ENCODE data around the gene KHSRP.
A peak's percentile ranks its signal among the peaks of the same experiment; 100 is the strongest.
"Not testable (repeated sequence)": the region's sequence is repeated elsewhere in the genome, so short reads cannot be mapped to it uniquely, and the experiment has no call there.

Gene KHSRP

DNA sequence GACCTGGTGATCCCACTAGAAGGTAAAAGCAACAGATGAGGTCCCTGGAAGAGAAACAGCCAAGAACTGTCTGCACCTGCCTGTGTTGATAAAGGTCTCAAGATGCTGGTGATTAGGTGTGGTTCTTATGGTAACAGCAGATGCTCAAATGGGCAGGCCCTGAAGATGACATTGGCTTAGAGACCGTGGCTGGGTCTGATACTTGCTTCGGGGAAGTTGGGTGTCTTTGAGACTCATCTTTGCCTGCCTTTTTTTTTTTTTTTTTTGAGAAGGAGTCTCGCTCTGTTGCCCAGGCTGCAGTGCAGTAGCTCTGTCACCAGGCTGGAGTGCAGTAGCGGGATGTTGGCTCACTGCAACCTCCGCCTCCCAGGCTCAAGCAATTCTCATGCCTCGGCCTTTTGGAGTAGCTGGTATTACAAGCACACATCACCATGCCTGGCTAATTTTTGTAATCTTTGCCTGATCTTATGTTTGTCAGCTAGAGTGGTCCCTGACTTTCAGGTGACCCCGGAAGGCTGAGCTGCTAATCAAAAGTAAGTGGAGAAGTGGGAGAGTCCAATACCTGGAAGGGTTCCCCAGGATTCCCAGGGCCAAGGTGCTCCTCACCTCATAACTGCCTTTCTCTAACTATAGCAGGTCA is 27.1 kb upstream of the KHSRP start:
- no peak for DNase-seq

DNA sequence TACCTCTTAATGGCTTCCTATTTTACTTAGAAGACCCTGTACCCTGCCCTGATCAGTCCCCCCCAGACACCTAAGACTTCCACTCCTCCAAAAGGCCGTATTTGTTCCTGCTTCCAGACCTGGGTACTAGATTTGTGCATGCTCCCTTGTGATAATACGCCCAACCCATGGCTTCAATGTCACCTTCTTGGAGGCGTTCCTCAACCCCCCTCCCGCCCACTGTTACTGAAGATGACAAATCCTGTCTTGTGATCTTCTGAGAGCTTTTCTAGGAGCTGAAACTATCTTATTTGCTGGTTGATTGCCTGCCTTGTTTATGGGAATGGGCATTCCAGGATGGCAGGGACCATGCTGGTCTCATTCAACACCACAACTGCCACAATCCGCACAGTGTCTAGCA is 25.6 kb upstream of the KHSRP start:
- no peak for DNase-seq

- no peak for DNase-seq
These were observed 23.4 kb upstream of the KHSRP start for GRCh38 chr19:6448045-6448444.

GRCh38 chr19:6446452-6446851 is 21.8 kb upstream of the KHSRP start:
- DNase-seq, result no peak

- DNase-seq, result no peak
These were observed 19.4 kb upstream of the KHSRP start for GRCh38 chr19:6443986-6444385.

DNA sequence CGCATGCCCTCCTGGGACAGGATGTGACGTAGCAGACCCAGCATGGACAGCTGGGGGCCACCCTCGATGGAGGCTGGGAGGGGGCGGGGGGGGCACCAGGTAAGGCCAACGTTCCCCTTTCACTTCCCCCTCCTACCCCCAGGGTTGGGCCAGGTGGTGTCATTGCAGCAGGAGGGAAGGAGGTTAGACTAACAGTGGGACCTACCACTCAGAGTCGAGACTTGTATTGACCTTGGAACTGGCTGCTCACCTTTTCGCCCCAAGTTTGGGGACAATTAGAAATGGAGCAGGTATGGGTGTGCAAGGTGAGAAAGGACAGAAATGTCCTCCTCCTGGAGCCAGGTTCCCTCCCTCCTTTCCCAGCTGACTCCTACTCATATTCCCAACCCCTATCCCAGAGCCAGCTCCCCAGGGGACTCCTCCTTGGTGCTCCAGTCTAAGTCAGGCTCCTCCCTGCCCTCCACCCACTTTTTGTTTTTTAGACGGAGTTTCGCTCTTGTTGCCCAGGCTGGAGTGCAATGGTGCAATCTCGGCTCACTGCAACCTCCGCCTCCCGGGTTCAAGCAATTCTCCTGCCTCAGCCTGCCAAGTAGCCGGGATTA is 17.6 kb upstream of the KHSRP start:
- no peak for DNase-seq

- no peak for DNase-seq
These were observed 16.3 kb upstream of the KHSRP start for GRCh38 chr19:6440905-6441304.

GRCh38 chr19:6439743-6440142 is 15.1 kb upstream of the KHSRP start:
- DNase-seq, result no peak

DNA sequence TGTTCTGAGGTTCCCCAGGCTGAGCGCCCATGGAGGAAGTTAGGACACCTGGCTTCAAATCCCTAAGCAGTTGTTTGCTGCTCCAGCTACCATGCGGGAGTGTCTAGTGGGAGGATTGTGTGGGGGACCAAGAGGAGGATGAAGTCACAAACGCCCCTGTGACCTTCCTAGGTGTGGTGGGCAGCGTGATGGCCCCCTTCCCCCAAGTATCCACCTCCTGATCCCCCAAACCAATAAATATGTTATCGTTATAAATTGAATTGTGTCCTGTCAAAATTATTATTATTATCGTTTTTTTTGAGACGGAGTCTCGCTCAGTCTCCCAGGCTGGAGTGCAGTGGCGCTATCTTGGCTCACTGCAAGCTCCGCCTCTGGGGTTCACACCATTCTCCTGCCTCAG is 9.1 kb upstream of the KHSRP start, which contains the start of gene SLC25A41:
Gene SLC25A41, minus strand, starts transcription at position 101 of the 400 bp plus-strand sequence. Its CDS starts 70 bp downstream, at position 31.
- no peak for DNase-seq

- no peak for DNase-seq
These were observed 8.6 kb upstream of the KHSRP start for GRCh38 chr19:6433165-6433564.

- no peak for DNase-seq
These were observed 7.3 kb upstream of the KHSRP start for GRCh38 chr19:6431891-6432290.

DNA sequence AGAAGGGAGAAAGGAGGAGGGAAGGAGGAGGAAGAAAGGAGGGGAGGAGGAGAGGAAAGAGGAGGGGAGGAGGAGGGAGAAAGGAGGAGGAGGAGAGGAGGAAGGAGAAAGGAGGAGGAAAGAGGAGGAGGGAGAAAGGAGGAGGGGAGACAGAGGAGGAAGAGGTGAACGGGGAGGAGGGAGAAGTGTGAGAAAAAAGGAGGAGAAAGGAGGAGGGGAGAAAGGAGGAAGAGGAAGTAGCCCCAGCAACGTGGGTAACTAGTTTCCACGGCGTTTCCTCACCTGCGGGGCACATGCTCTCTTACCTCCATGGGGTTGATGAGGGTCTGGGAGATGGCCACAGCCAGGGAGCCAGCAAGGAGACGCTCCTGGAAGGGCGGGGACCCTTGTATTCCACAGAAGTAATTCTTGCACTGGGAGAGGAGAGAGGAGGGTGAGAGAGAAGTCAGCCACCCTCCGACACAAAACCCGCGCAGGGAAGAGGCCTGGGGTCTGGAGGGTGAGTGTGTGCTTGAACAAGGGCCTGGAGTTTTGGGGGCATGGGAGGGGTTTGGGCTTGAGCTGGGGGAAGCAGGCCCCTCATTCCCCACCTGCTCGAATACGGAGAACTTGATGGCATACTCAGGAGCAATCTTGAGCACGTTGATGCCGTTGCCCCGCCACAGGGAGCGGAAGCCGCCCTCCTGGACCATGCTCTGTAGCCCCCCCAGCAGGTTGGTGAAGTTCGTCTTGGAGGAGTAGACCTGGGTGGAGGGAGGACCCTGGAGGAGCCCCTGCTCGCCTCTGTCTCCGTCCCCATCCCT is 5.0 kb upstream of the KHSRP start:
- no peak for DNase-seq

DNA sequence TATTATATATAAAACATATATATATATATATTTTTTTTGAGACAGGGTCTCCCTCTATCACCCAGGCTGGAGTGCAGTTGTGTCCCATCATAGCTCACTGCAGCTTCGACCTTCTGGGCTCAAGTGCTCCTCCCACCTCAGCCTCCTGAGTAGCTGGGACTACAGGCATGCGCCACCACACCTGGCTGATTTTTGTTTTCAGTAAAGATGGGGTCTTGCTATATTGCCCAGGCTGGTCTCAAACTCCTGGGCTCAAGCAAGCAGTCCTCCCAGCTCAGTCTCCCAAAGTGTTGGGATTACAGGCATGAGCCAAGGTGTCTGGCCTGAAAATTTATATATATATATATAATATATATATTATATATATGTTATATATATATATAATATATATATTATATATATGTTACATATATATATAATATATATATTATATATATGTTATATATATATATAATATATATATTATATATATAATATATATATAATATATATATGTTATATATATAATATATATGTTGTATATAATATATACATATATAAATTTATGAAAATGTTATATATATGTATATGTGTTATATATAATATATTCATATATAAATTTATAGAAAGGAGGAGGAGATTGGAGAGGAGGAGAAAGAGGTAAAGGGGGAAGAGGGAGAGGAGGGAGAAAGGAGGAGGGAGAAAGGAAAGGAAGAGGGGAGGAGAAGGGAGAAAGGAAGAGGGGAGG is 4.2 kb upstream of the KHSRP start:
- not testable (repeated sequence) for DNase-seq

GRCh38 chr19:6427131-6427530 is 2.5 kb upstream of the KHSRP start:
- DNase-seq, result no peak

DNA sequence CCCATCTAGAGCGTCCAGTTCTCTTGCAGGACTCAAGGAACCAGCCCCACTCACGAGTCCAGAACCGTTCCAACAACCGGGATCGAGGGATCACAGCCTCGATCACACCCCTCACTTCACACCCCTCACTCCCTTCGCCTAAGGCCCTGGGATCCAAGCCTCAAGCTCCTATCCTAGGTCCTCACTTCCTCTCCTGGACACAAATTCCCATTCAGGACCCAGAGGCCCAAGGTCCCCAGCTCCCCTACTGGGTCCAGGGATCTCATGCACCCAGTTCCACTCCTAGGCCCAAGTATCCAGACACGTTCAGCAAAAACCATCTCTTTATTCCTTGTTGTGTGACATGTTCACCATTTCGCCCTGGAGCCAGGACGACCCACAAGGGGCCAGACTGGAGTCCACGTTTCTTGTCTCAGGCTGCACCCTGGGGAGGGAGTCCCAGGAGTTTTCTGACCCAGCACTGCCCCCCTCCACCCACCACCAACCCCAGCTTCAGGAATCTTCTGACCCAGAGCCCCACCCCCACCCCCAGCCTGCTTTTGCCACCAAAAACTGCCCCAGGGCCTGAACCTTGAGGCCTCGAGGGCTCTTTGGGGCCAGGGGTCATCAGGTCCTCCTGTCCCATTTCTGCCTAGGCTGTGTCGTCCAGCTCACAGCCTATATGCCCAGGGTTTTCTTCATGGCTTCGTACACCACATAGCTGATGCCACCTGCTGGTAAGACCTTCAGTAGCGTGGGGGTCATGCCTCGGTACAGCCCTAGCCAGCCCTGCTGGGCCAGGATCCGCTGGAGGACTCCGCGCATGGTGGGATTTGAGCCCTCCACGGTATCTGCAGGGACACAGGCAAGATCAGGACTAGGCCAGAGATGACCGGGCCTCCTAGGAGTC is 1.4 kb upstream of the KHSRP start:
- no peak for DNase-seq

DNA sequence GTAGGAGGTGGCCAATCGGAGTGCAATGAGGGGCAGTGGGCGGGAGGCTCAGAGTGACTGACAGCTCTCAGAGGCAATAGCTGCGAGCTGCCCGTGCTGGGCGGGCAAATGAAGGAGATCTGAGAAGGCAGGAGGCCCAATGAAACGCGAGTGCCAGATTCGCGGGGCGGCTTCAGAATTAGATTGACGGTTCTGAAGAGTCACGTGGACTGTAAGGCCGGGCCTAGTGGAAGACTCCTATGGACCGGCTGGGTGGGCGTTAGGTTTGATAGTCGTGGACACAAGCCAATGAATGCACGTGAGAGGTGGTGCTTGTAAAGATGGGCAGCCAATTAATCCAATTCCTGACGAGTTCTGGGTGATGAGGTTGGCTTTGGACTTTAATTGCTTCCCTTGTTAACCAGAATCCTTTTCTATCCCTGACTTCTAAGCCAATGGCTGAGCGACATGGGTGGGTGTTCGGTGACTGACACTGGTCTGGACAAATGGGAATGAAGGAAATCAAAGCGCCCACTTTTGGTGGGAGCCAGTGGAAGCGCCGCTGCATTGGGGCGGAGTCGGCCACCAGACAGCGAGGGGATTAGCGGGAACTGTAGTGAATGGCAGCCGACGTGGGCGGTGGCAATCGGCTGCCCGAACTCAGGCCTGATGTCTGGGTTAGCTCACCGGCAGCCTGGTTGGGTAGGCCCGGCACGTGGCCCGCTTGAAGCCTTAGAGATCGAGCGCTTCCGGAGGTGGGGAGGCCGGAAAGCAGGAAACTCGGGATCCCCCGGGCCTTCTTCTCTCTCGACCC is 524 bp upstream of the KHSRP start:
- peak; percentile 99 for DNase-seq

- no peak for DNase-seq
These were observed 964 bp downstream of the KHSRP start for GRCh38 chr19:6423499-6424194.

DNA sequence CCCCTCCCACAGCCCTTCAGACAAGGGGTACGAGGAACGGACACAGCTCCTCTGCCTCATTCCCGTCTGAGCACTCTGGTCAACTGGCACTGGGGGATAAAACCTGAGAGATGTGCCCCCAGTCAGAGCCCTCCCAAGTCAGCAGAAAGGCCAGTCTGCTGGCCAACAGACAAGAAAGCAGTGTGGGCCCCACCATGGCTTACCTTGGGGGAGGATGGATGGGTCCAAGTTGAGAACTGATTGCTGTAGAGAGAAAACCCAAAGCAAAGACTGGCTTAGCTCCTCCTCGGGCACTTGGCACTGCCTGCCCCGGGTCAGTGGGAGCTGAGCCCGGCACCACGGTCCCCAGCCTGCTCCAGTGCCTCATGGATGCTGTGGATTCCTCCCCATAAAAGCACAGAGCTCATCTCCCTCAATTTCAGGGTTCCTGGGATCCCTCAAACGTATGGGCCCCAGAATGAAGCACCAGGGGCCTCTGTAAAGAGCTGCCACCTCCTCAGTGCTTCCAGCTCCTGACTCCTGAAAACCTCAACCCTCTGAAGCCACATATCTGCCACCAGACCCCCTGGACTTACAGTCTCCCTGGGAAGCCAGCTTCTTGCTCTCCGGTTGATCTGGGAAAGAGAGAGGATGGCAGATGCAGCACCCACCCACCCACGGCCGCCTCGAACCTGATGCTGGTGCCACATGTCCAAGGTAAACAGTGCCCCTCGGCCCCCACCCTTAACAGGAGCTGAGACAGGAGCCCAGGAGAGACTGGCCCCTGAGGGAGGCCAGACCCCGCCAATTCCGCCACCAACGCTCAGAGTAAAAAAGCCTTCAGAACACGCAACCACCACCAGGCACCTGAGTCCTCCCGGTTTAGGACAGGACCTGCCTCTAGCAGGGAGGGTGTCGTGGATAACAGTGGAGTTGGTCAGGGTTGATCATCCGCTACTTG is 3.3 kb downstream of the KHSRP start:
- DNase-seq, result no peak

- no peak for DNase-seq
These were observed 6.1 kb downstream of the KHSRP start for GRCh38 chr19:6418562-6418932.
